ENCODE results near the gene KIAA0753. TPM values are rescaled to one million over a fixed set of nuclear protein-coding genes. Genes with fewer than 3 reads are reported as not detected.

Gene KIAA0753
- total and polyA plus RNA-seq, 10 of the 15 experiments (the other 5 are each of a cell fraction or from before 2014, with no cell fraction given) = 2.2 to 15.2 (median 7.7) TPM

- FAIRE-seq = no peak
- in situ Hi-C loops (cut with MboI) (no loop called here), intact Hi-C loops (cut with micrococcal nuclease; ENCODE audit: unreplicated experiment) (no loop called here)
These were observed 62.0 kb downstream of the KIAA0753 start for GRCh38 chr17:6578491-6578890.

More at GRCh38 chr17:6578491-6578890, 62.0 kb downstream of the KIAA0753 start:
- no peak for DNase-seq (ENCODE audit: low read depth, low spot score)
- Histone ChIP-seq H3K36me3 (ENCODE audit: control insufficient read depth in 2 of 2, insufficient read depth in 2 of 2, low read length in 1 of 2) (peaks cover 0 to 3% of the 10 kb centered on the region in 2 experiments; a peak in 1 of 4 replicates), H3K9ac (ENCODE audit: control insufficient read depth, insufficient read depth, low read length) (no peak overlapping the region), H3K4me3 (no peak overlapping the region), H2AFZ (ENCODE audit: control insufficient read depth, low read depth, low read length) (no peak overlapping the region), H3K4me1 (ENCODE audit: control insufficient read depth, insufficient read depth, low read length) (peaks cover 13% of the 10 kb centered on the region), H4K20me1 (ENCODE audit: control insufficient read depth, insufficient read depth) (no peaks in the 10 kb centered on the region), H3K27ac (ENCODE audit: control insufficient read depth, insufficient read depth) (no peak overlapping the region), H3K27me3 (replicated peaks in 1 of 2; ENCODE audit: control insufficient read depth in 2 of 2, insufficient read depth in 2 of 2, low read length in 1 of 2) (no peaks in the 10 kb centered on the region), H3K4me2 (ENCODE audit: control insufficient read depth, insufficient read depth) (no peak overlapping the region), H3K79me2 (ENCODE audit: control insufficient read depth, insufficient read depth, low read length) (no peaks in the 10 kb centered on the region), H3K9me3 (replicated peaks; ENCODE audit: control insufficient read depth, insufficient read depth, low read length) (no peaks in the 10 kb centered on the region; the same call in 2 of the 3 replicates)
- ChIA-PET RAD21 (ENCODE audit: unreplicated experiment) (no interaction called here), SMC1A (ENCODE audit: uncharacterized antibody, unreplicated experiment) (no interaction called here), POLR2A (no interaction called here), CTCF (interaction anchor here (0.6 kb wide), 1 partner anchor 65 kb away, joined by 4 read pairs; no protein-coding TSS in a partner anchor)
- no peak for ATAC-seq
- BruUV-seq (replicated peaks) = no TSS peak
- TF ChIP-seq ELK1 (IDR thresholded peaks at IDR 0.05; ENCODE audit: low read depth, low read length) (no peak), FOS (IDR thresholded peaks at IDR 0.05; ENCODE audit: borderline replicate concordance, extremely low read depth, insufficient read length) (no peak), NKRF (conservative IDR thresholded peaks at IDR 0.05) (no peak), HDGF (IDR thresholded peaks at IDR 0.05) (no peak), USF2 (IDR thresholded peaks at IDR 0.05; ENCODE audit: borderline replicate concordance, low read depth, low read length) (no peak), NBN (IDR thresholded peaks at IDR 0.05) (no peak), MLLT1 (IDR thresholded peaks at IDR 0.05) (no peak), HDAC6 (IDR thresholded peaks at IDR 0.05; ENCODE audit: unreplicated experiment) (no peak), HCFC1 (IDR thresholded peaks at IDR 0.05; ENCODE audit: low read length) (no peak), ZNF384 (IDR thresholded peaks at IDR 0.05; ENCODE audit: borderline replicate concordance, low read depth, low read length) (no peak), BCLAF1 (IDR thresholded peaks at IDR 0.05) (no peak), NR2C2 (IDR thresholded peaks at IDR 0.05; ENCODE audit: borderline replicate concordance, control insufficient read depth, insufficient read length, low read depth) (no peak), CEBPB (IDR thresholded peaks at IDR 0.05; ENCODE audit: borderline replicate concordance in 1 of 2, low read depth in 2 of 2, low read length in 2 of 2) (no peak), CBX5 (IDR thresholded peaks at IDR 0.05; ENCODE audit: low read depth) (no peak), SUPT20H (IDR thresholded peaks at IDR 0.05; ENCODE audit: borderline replicate concordance, control insufficient read depth, low read depth, low read length) (no peak), ATF7 (IDR thresholded peaks at IDR 0.05; ENCODE audit: low read depth) (no peak)
- 76% methylated on average over 6 of the region's 6 CpGs for WGBS (ENCODE audit: insufficient coverage, insufficient replicate concordance, low lambda C conversion rate, missing lambda C conversion rate)
